ENCODE data around the gene SUN3.

The SUN3 gene

DNA sequence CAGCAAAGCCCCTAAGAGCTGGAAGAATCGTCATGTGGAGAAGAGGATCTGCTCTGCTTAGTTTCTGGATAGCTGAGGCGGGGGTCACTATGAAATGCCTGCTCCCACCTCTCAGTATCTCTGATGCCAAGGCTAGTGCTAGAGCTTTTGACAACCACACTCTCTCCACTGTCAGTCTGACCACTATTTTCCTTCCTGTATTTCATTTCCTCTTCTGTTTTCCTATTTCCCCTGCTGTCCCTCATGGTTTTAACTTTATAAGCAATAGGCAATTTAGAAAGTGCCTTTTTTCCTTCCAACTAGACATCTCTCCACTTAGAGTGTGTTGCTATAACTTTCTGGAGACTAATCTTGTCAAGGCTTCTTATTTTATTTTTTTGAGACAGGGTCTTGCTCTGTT lies 30.1 kb upstream of the SUN3 start:
- no peak overlapping the region for H3K27ac ChIP-seq
- TF ChIP-seq CTCF (conservative IDR thresholded peaks at IDR 0.05), result no peak

GRCh38 chr7:48053736-48054135 lies 24.8 kb upstream of the SUN3 start:
- TF ChIP-seq CTCF (conservative IDR thresholded peaks at IDR 0.05), result no peak
- no peak overlapping the region for H3K27ac ChIP-seq

DNA sequence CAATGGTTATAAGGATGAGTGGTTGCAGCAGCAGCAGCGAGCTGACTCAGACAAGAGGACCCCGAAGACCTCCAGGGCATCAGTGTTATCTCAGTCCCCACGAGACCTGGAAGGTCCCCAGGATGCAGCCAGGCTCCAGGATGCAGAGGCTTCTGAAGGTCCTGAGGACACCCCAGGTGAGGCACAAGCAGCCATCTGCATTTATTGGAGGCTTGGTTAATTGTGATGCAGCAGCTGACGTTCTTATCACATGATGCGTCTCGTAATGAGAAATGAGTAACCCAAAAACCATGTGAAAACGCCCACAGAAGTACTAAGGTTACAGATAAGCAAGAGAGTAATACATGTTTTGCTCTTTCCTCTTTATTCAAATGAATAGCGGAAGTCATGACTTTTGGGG lies 23.8 kb upstream of the SUN3 start:
- TF ChIP-seq CTCF (conservative IDR thresholded peaks at IDR 0.05), result no peak
- no peak overlapping the region for H3K27ac ChIP-seq

- no peak for TF ChIP-seq CTCF (conservative IDR thresholded peaks at IDR 0.05)
- H3K27ac ChIP-seq, result no peak overlapping the region
Observed at GRCh38 chr7:48049850-48050249, 20.9 kb upstream of the SUN3 start.

- TF ChIP-seq CTCF (conservative IDR thresholded peaks at IDR 0.05), result no peak
- no peak overlapping the region for H3K27ac ChIP-seq
Observed at GRCh38 chr7:48048113-48048512, 19.2 kb upstream of the SUN3 start.

DNA sequence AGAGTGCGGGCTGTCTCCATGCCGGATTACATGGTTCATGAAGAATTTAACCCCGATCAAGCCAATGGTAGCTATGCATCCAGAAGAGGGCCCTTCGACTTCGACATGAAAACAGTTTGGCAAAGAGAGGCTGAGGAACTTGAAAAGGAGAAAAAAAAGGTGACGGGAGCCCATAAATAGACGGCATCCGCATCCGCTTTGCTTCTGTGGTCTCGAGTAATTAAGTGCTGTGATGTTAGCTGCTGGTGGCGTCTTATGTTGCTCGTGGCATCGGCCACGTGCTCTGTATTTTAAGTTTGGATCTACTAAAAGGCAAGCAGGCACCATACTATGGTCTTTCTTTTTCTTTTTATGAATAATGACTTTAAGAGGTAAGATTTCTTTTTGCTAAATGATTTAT lies 17.6 kb upstream of the SUN3 start:
- TF ChIP-seq CTCF (conservative IDR thresholded peaks at IDR 0.05), result no peak
- no peak overlapping the region for H3K27ac ChIP-seq

- TF ChIP-seq CTCF (conservative IDR thresholded peaks at IDR 0.05), result no peak
- no peak overlapping the region for H3K27ac ChIP-seq
Observed at GRCh38 chr7:48045195-48045765, 16.4 kb upstream of the SUN3 start.

All from VCaP (cell line).